Amygdala (tissue), 56 donors: Measurements from ENCODE around the gene RNF34.
A peak's percentile ranks its signal among the peaks of the same experiment; 100 is the strongest.

Source experiments
- DNase-seq, 56 donors: peaks; one replicate each; lab custom pipeline; 2025; lab: John Stamatoyannopoulos, UW

Gene RNF34

GRCh38 chr12:121461048-121461447 is 61.1 kb downstream of the RNF34 start:
- DNase-seq: peak in 5 of 56 donors; percentile 10 to 44 (median 34)

- DNase-seq: no peak
Measured at GRCh38 chr12:121464331-121464730, 64.4 kb downstream of the RNF34 start.

- peak in 2 of 56 donors; percentile 11 to 18 for DNase-seq
Measured at GRCh38 chr12:121465921-121466793, 66.2 kb downstream of the RNF34 start.

- DNase-seq: peak; percentile 14 to 94 (median 78)
Measured at GRCh38 chr12:121466794-121467637, 67.1 kb downstream of the RNF34 start.

- DNase-seq: peak in 2 of 56 donors; percentile 13 to 48
Measured at GRCh38 chr12:121467638-121468498, 68.0 kb downstream of the RNF34 start.

GRCh38 chr12:121468499-121468801 is 68.5 kb downstream of the RNF34 start:
- peak in 1 of 56 donors; percentile 4 for DNase-seq

GRCh38 chr12:121470751-121471150 is 70.8 kb downstream of the RNF34 start:
- DNase-seq: no peak

- DNase-seq: no peak
Measured at GRCh38 chr12:121472150-121472905, 72.4 kb downstream of the RNF34 start.
